ENCODE measurements around the gene HIF3A.

Gene HIF3A

GRCh38 chr19:46386996-46387712 is 90.3 kb downstream of the HIF3A start:
- TF ChIP-seq ZFX (IDR thresholded peaks at IDR 0.05; ENCODE audit: borderline replicate concordance) = no peak
- TF ChIP-seq, protein P1, sequence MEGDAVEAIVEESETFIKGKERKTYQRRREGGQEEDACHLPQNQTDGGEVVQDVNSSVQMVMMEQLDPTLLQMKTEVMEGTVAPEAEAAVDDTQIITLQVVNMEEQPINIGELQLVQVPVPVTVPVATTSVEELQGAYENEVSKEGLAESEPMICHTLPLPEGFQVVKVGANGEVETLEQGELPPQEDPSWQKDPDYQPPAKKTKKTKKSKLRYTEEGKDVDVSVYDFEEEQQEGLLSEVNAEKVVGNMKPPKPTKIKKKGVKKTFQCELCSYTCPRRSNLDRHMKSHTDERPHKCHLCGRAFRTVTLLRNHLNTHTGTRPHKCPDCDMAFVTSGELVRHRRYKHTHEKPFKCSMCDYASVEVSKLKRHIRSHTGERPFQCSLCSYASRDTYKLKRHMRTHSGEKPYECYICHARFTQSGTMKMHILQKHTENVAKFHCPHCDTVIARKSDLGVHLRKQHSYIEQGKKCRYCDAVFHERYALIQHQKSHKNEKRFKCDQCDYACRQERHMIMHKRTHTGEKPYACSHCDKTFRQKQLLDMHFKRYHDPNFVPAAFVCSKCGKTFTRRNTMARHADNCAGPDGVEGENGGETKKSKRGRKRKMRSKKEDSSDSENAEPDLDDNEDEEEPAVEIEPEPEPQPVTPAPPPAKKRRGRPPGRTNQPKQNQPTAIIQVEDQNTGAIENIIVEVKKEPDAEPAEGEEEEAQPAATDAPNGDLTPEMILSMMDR (IDR thresholded peaks at IDR 0.05) = no peak

GRCh38 chr19:46387713-46388130 is 90.9 kb downstream of the HIF3A start:
- no peak overlapping the region for H3K27ac ChIP-seq
- TF ChIP-seq, protein P1 (IDR thresholded peaks at IDR 0.05) = no peak

More at GRCh38 chr19:46386996-46387712, 90.3 kb downstream of the HIF3A start:
- H3K27ac ChIP-seq = no peak overlapping the region

GRCh38 chr19:46388311-46389095 is 91.7 kb downstream of the HIF3A start:
- TF ChIP-seq, protein P1 (IDR thresholded peaks at IDR 0.05) = no peak
- no peak for TF ChIP-seq ZFX (IDR thresholded peaks at IDR 0.05; ENCODE audit: borderline replicate concordance)
- no peak overlapping the region for H3K27ac ChIP-seq

DNA sequence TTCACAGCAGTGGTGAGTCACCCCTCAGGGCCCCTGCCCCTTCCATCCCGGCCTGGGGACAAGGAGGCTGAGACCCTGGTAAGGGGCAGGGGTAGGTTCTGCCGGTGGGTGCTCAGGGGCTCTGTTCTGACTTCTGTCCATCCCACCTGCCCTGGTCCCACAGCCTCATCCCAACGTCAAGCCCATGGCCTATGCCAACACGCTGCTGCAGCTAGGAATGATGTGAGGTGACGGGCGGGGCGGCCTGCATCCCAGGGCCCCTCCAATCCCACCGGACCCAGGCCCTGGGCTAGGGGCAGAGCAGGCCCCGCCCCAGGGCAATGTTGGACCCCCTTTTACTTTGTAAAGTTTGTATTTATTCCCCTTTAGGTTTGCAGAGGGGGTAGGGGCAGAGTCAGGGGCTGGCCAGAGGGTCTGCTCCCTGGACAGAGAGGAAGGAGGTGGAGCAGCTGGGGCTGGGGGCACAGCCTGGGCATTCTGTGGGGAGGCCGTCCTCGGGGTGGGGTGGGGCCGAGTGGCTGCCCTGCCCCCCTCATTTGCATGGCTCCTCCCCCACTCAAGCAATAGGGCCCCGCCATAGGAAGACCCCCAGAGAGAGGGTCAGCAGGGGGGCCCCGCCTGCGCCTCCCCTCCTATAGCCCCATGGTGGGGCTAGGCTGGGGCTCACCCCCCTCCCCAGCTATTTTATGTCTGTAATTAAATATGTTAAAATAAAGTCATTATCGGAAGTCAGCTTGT is 93.4 kb downstream of the HIF3A start:
- H3K27ac ChIP-seq = no peak overlapping the region
- no peak for TF ChIP-seq ZFX (IDR thresholded peaks at IDR 0.05; ENCODE audit: borderline replicate concordance)
- TF ChIP-seq, protein P1 (IDR thresholded peaks at IDR 0.05) = no peak

- TF ChIP-seq, protein P1 (IDR thresholded peaks at IDR 0.05) = no peak
- TF ChIP-seq ZFX (IDR thresholded peaks at IDR 0.05; ENCODE audit: borderline replicate concordance) = no peak
- H3K27ac ChIP-seq = no peak overlapping the region
Measured at GRCh38 chr19:46390866-46391265, 94.0 kb downstream of the HIF3A start.

DNA sequence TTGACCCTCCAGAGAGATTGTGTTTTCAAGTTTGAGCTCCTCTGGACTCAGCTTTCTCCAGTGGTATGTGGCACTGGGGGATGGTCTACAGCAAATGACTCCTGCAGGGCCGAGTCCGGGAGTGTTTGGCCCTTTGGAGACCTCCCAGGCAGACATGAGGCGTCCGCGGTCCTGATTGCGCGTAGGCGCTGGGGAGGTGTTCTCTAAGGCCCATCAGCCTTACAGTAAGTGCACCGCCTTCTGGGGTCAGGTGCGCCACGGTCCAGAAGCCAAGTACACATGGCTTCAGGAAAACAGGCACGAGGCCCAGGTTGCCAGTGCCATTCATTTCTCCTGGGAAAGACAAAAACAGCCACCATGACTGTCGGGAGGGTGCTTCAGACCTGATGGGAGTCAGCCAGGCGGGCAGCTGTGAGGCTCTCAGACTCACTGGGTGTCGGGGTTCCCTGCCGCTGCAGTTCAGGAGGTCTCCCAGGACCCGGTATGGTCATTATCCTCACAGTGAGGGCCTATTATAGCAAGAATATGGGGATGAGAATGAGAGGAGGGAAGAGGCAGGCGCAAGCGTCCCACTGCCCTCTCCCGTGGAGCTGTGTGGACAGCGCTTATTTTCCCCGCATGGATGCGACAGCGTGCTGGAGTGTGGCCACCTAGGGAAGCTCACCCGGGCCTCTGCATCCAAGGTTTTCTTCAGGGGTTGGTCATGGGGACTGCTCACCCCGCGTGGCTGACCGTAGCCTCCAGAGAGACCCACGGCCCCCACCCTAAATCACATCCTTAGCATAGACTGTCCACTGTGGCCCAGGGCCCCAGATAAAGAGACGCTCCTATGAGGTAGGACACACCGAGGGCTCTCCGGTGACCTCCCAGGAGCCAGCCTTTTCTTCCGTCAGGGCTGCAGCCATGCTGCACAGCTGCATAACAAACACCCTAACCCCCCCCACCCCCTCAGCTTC is 94.7 kb downstream of the HIF3A start:
- TF ChIP-seq, protein P1 (IDR thresholded peaks at IDR 0.05) = no peak
- no peak for TF ChIP-seq ZFX (IDR thresholded peaks at IDR 0.05; ENCODE audit: borderline replicate concordance)
- H3K27ac ChIP-seq = no peak overlapping the region
